ENCODE results near the gene TCF3. TPM values are rescaled to one million over a fixed set of nuclear protein-coding genes. Genes with fewer than 3 reads are reported as not detected.

TCF3 gene
- total RNA-seq, 1 experiment from 2014 or later: 208 TPM

DNA sequence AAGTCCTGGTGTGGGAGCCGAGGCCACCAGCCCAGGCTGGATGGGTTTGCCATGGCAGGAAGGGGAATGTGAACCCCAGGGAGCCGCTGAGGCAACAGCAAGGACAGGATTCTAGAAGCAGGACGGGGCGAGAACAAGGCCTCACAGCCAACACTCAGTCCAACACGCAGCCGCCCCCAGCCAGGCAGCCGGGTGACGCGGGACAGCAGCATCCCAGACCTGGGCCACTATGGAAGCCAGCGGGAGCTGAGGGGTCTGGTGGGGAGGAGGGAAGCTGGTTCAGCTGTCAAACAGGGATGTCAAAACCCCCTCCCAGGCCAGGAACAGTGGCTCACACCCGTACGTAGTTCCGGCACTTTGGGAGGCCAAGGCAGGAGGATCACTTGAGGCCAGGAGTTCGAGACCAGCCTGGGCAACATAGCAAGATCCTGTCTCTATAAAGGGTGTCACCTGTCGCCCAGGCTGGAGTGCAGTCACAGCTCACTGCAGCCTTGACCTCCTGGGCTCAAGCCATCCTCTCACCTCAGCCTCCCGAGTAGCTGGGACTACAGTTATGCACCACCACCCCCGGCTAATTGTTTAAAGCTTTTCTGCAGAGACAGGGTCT, 91.1 kb downstream of the TCF3 start:
- peaks cover 67% of the 10 kb centered on the region for H3K79me2 ChIP-seq (ENCODE audit: insufficient read depth, low read length)
- H3K27me3 ChIP-seq (ENCODE audit: insufficient read depth, low read length): no peaks in the 10 kb centered on the region

More for the DNA sequence above, 91.1 kb downstream of the TCF3 start:
- no peak for DNase-seq (ENCODE audit: low read depth, low spot score)
- Histone ChIP-seq H3K9ac (ENCODE audit: low read length) (no peak overlapping the region), H3K4me1 (ENCODE audit: control insufficient read depth in 1 of 2, insufficient read depth in 2 of 2, low read length in 2 of 2) (peaks cover 6 to 8% of the 10 kb centered on the region in 2 experiments; a peak in 3 of 4 replicates), H3K27ac (ENCODE audit: low read depth, low read length) (no peak overlapping the region), H4K20me1 (ENCODE audit: insufficient read depth) (no peaks in the 10 kb centered on the region), H3K4me3 (replicated peaks in 1 of 2; ENCODE audit: low read depth in 1 of 2, low read length in 2 of 2) (no peak overlapping the region), H3K36me3 (ENCODE audit: control insufficient read depth in 1 of 2, insufficient read depth in 2 of 2, low read length in 2 of 2) (peaks cover 3 to 7% of the 10 kb centered on the region in 2 experiments; a peak in 1 of 4 replicates), H3K9me3 (ENCODE audit: control insufficient read depth in 1 of 2, insufficient read depth in 1 of 2, low read depth in 1 of 2, low read length in 2 of 2) (no peaks in the 10 kb centered on the region), H3K9me2 (ENCODE audit: insufficient read depth) (no peaks in the 10 kb centered on the region), H2AFZ (ENCODE audit: low read depth, low read length, poor library complexity, severe bottlenecking) (no peak overlapping the region), H3K4me2 (ENCODE audit: low read length) (no peak overlapping the region)
- no peak for ATAC-seq
- CTCF ChIA-PET: no interaction called here
- RAD21 ChIA-PET (ENCODE audit: low non-redundant PET in 1 of 2, low total read pairs in 2 of 2, uncharacterized antibody in 2 of 2, unreplicated experiment in 2 of 2): no interaction called here
- BruUV-seq (replicated peaks): no TSS peak
- intact Hi-C loops (cut with micrococcal nuclease): no loop called here
- POLR2A ChIA-PET: no interaction called here
- no peak for TF ChIP-seq POLR2AphosphoS5 (IDR thresholded peaks at IDR 0.05; ENCODE audit: low read depth, low read length)
- no peak for TF ChIP-seq CEBPB (IDR thresholded peaks at IDR 0.05; ENCODE audit: low read depth)
- no peak for TF ChIP-seq ZFX (IDR thresholded peaks at IDR 0.05)
- TF ChIP-seq, protein P1, sequence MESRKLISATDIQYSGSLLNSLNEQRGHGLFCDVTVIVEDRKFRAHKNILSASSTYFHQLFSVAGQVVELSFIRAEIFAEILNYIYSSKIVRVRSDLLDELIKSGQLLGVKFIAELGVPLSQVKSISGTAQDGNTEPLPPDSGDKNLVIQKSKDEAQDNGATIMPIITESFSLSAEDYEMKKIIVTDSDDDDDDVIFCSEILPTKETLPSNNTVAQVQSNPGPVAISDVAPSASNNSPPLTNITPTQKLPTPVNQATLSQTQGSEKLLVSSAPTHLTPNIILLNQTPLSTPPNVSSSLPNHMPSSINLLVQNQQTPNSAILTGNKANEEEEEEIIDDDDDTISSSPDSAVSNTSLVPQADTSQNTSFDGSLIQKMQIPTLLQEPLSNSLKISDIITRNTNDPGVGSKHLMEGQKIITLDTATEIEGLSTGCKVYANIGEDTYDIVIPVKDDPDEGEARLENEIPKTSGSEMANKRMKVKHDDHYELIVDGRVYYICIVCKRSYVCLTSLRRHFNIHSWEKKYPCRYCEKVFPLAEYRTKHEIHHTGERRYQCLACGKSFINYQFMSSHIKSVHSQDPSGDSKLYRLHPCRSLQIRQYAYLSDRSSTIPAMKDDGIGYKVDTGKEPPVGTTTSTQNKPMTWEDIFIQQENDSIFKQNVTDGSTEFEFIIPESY (IDR thresholded peaks at IDR 0.05; ENCODE audit: extremely low read depth, insufficient replicate concordance, low read length): no peak
- TF ChIP-seq RAD21 (IDR thresholded peaks at IDR 0.05; ENCODE audit: low read depth): no peak
- no peak for TF ChIP-seq EZH2 (IDR thresholded peaks at IDR 0.05)
- TF ChIP-seq, protein P2, sequence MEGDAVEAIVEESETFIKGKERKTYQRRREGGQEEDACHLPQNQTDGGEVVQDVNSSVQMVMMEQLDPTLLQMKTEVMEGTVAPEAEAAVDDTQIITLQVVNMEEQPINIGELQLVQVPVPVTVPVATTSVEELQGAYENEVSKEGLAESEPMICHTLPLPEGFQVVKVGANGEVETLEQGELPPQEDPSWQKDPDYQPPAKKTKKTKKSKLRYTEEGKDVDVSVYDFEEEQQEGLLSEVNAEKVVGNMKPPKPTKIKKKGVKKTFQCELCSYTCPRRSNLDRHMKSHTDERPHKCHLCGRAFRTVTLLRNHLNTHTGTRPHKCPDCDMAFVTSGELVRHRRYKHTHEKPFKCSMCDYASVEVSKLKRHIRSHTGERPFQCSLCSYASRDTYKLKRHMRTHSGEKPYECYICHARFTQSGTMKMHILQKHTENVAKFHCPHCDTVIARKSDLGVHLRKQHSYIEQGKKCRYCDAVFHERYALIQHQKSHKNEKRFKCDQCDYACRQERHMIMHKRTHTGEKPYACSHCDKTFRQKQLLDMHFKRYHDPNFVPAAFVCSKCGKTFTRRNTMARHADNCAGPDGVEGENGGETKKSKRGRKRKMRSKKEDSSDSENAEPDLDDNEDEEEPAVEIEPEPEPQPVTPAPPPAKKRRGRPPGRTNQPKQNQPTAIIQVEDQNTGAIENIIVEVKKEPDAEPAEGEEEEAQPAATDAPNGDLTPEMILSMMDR (IDR thresholded peaks at IDR 0.05 in 2 of 3, conservative IDR thresholded peaks at IDR 0.05 in 1 of 3; ENCODE audit: borderline replicate concordance in 1 of 3, insufficient read depth in 1 of 3, low read depth in 2 of 3, low read length in 2 of 3): no peak
- TF ChIP-seq, protein P3, sequence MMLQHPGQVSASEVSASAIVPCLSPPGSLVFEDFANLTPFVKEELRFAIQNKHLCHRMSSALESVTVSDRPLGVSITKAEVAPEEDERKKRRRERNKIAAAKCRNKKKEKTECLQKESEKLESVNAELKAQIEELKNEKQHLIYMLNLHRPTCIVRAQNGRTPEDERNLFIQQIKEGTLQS (IDR thresholded peaks at IDR 0.05): no peak
- TF ChIP-seq, protein P4, sequence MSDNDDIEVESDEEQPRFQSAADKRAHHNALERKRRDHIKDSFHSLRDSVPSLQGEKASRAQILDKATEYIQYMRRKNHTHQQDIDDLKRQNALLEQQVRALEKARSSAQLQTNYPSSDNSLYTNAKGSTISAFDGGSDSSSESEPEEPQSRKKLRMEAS (IDR thresholded peaks at IDR 0.05): no peak
- no peak for TF ChIP-seq SRF (IDR thresholded peaks at IDR 0.05; ENCODE audit: low read depth)
- TF ChIP-seq YY1 (IDR thresholded peaks at IDR 0.05; ENCODE audit: extremely low read depth, insufficient replicate concordance, low read depth, low read length): no peak
- TF ChIP-seq ZNF274 (IDR thresholded peaks at IDR 0.05; ENCODE audit: low read depth, low read length): no peak
- TF ChIP-seq POLR2A (IDR thresholded peaks at IDR 0.05; ENCODE audit: borderline replicate concordance, extremely low read depth, insufficient read depth, insufficient read length): no peak
- TF ChIP-seq ELF1 (IDR thresholded peaks at IDR 0.05; ENCODE audit: borderline replicate concordance, low read depth): no peak
- no peak for TF ChIP-seq EGR1 (IDR thresholded peaks at IDR 0.05; ENCODE audit: low read depth)
- TF ChIP-seq EZH2phosphoT487 (IDR thresholded peaks at IDR 0.05; ENCODE audit: borderline replicate concordance): no peak

All from HCT116 (cell line).